ENCODE results near the gene HRH1. TPM values are rescaled to one million over a fixed set of nuclear protein-coding genes. Genes with fewer than 3 reads are reported as not detected.

HRH1 gene
- total and polyA plus RNA-seq, 10 of the 15 experiments (the other 5 are each of a cell fraction or from before 2014, with no cell fraction given): not detected

GRCh38 chr3:11154953-11155325 lies 646 bp downstream of the HRH1 start:
- POLR2A ChIA-PET: no interaction called here
- Histone ChIP-seq H3K9me3 (replicated peaks; ENCODE audit: control insufficient read depth, insufficient read depth, low read length) (no peaks in the 10 kb centered on the region), H3K27me3 (replicated peaks in 1 of 2; ENCODE audit: control insufficient read depth in 2 of 2, insufficient read depth in 2 of 2, low read length in 1 of 2) (peaks cover 2 to 19% of the 10 kb centered on the region in 2 experiments), H3K4me3 (no peak overlapping the region), H3K4me1 (ENCODE audit: control insufficient read depth, insufficient read depth, low read length) (no peaks in the 10 kb centered on the region), H2AFZ (ENCODE audit: control insufficient read depth, low read depth, low read length) (no peak overlapping the region), H3K27ac (ENCODE audit: control insufficient read depth, insufficient read depth) (no peak overlapping the region), H3K9ac (ENCODE audit: control insufficient read depth, insufficient read depth, low read length) (no peak overlapping the region), H3K79me2 (ENCODE audit: control insufficient read depth, insufficient read depth, low read length) (no peaks in the 10 kb centered on the region), H4K20me1 (ENCODE audit: control insufficient read depth, insufficient read depth) (no peaks in the 10 kb centered on the region; the same call in 1 of the 2 replicates), H3K4me2 (ENCODE audit: control insufficient read depth, insufficient read depth) (no peak overlapping the region), H3K36me3 (ENCODE audit: control insufficient read depth in 2 of 2, insufficient read depth in 2 of 2, low read length in 1 of 2) (no peaks in the 10 kb centered on the region)
- in situ Hi-C loops (cut with MboI) (no loop called here), intact Hi-C loops (cut with micrococcal nuclease; ENCODE audit: unreplicated experiment) (no loop called here)
- RAD21 ChIA-PET (ENCODE audit: unreplicated experiment): no interaction called here
- DNase-seq (ENCODE audit: low read depth, low spot score): no peak
- no peak for TF ChIP-seq REST (IDR thresholded peaks at IDR 0.05; ENCODE audit: low read depth, low read length)
- peak; percentile 12 for TF ChIP-seq SUZ12 (IDR thresholded peaks at IDR 0.05; ENCODE audit: unreplicated experiment)
- FAIRE-seq: no peak
- WGBS (ENCODE audit: insufficient coverage, insufficient replicate concordance, low lambda C conversion rate, missing lambda C conversion rate): 21% methylated on average over 10 of the region's 10 CpGs
- no TSS peak for BruUV-seq (replicated peaks)
- ATAC-seq: no peak
- SMC1A ChIA-PET (ENCODE audit: uncharacterized antibody, unreplicated experiment): no interaction called here
- CTCF ChIA-PET: interaction anchor here (1.1 to 1.2 kb wide), 2 partner anchors 15 to 180 kb away, joined by 3 to 6 read pairs; no protein-coding TSS in a partner anchor
